T47D (cell line): ENCODE results near the gene PWWP2B.

Experiments
- DNase-seq, 2 experiments: peaks; one replicate each; pipeline versions ENCODE4 v3.0.0 to v3.0.0-alpha.2; 2011 to 2012; ENCODE audit warnings: low read depth in 1 of 2, low spot score in 1 of 2
- JUND ChIP-seq: IDR thresholded peaks from 2 replicates; pipeline ENCODE4 v1.6.1; 2012; ENCODE audit warnings: low read depth
- in situ Hi-C: cut with HindIII; loops from 2 replicates; pipeline ENCODE4 v1.10.0; 2016; ENCODE audit warnings: low sequenced_read_pairs, low pct_unique_long_range_greater_than_20kb

The PWWP2B gene

DNA sequence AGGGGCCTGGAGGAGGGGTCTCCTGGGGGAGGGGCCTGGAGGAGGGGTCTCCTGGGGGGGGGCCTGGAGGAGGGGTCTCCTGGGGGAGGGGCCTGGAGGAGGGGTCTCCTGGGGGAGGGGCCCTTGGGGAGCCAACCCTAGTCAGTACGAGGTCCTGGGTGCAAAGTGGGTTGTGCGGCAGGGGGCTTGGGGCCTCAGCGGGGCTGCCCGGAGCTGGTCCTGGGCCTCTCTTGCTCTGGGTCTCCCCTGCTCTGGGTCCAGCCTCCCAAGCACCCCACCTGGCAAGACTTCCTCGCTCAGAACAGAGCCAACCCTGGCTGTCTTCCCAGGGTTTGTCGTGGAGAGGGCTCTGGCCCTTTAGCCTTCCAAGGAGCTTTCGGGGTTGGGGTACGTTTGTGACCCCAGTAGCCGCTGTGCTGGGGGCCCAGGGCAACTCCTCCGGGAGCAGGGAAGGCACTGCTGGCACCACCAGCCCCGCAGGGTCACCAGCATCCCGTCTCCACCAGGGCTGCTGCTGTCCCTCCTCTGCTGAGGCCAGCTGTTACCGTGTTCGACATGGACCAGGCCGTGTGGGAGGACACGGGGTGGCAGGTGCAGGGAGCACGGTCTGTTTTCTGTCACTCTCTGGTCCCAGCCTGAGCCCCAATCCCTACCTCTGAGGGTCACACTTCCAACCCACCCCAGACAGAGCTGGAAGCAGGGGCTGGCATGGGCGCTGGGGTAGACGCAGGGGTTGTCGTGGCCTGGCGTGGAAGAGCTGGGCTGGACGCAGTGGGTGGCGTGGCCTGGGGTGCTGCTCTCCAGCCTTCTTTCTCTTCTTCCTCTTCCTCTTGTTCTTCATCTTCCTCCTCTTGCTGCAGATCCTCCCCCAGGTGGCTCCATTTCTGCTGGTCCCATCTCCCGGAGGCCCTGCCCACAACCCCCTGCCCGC lies 22.8 kb downstream of the PWWP2B start:
- in situ Hi-C loops: no loop called here
- peak in 1 of 2 experiments; percentile 29 for DNase-seq
- TF ChIP-seq JUND: no peak

DNA sequence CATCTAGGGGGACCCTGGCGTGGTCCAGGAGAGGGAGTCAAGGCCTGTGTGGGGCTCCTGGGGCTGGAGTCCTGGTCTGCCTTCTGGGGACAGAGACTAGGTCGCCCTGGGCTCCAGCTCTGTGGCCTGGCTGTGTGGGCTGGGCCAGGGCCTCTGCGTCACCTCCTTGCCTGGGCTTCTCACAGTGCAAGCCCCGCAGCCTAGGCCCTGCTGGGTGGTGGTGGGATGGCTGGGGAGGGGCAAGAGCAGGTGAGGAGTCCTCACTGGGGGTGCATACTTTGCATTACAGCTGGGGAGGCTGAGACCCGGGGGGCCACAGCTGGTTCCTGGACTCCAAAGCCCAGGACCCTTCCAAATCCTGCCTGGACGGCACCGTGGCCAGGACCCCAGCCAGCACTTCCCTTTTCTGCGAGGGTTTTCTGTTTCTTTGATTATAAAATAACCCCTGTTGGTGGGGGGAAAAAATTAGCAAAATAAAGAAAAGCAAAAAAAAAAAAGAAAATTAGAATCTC lies 23.5 kb downstream of the PWWP2B start:
- DNase-seq: peak in 1 of 2 experiments; percentile 16
- no peak for TF ChIP-seq JUND
- in situ Hi-C loops: no loop called here

DNA sequence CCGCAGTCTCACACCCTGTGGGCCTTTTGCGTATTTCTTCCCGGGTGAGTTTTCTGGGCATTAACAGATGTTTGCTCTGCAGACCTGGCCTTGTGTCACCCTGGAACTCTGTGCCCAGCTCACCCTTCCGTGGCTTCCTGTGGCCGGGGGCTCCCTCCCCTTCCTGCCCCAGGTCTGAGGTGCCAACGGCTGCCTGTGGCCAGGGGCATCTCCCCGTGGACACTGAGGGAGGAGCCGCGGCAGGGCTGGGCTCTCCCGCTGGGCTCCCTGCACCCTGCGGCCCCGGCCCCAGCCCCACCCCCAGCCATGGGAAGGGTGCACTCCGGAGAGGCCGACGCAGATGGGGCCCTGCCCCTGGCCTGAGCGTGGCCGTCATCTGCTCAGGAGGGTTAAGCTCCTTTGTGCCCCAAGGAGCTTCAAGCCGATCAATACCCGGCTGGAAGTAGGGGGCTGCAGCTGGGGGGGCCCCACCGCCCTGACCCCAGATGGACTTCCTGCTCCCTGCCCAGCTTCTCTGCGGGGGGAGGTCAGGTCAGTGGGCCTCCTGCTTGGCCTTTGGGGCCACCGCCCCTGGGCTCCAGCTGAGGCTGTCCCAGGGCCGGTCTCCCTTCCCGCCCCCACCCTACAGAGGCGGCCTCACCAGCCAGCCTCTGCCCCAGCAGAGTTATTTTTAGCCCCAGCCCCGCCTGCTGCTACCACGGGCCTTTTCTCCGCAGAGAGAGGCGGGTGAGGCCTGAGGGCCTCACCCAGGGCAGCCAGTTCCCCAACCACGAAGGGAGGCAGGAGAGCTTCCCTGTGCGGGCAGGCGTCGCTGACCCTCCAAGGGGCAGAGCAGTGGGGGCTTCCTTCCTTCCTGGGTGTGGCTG lies 24.2 kb downstream of the PWWP2B start:
- TF ChIP-seq JUND: no peak
- in situ Hi-C loops: no loop called here
- peak in 1 of 2 experiments; percentile 80 for DNase-seq

DNA sequence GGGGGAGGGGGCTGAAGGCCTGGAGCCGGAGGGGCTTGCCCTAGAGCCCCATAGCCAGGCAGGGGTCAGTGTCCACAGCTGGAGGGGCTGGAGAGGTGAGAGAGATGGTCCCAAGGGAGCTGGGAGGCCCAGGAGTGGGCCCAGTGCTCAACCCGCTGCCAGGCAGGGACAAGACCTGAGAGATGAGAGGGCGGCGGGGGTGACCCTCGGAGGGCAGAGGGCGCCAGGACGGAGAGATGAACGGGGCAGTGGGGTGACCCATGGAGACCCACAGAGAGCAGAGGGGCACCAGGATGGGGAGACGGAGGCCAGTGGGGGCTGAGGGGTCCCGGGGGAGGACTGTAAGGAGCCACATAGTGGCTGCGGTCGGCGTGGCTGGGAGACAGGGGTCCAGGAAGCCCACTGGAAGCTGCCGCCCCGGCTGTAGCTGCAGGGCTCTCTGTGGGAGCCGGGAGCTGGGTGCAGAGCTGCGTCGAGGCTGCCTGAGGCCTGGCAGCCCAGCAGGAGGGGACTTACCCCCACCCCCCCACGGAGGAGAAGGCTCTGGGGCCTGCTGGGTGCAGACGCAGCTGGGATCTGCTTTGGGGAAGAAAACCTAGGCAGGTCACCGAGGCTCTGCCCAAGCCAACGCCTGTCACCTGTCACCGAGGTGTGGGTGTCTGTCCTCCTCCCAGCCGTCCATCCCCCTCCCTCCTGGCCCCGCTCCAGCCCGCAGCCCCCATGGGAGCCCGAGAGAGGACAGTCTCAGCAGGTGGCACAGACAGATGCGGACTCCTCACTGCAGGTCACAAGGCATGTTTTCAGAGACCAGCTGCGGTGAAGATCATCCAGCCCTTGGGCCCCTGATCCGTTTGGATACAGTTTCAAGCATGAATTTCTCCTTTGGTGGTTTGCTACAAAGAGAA lies 25.1 kb downstream of the PWWP2B start:
- no peak for DNase-seq
- TF ChIP-seq JUND: no peak
- in situ Hi-C loops: no loop called here

DNA sequence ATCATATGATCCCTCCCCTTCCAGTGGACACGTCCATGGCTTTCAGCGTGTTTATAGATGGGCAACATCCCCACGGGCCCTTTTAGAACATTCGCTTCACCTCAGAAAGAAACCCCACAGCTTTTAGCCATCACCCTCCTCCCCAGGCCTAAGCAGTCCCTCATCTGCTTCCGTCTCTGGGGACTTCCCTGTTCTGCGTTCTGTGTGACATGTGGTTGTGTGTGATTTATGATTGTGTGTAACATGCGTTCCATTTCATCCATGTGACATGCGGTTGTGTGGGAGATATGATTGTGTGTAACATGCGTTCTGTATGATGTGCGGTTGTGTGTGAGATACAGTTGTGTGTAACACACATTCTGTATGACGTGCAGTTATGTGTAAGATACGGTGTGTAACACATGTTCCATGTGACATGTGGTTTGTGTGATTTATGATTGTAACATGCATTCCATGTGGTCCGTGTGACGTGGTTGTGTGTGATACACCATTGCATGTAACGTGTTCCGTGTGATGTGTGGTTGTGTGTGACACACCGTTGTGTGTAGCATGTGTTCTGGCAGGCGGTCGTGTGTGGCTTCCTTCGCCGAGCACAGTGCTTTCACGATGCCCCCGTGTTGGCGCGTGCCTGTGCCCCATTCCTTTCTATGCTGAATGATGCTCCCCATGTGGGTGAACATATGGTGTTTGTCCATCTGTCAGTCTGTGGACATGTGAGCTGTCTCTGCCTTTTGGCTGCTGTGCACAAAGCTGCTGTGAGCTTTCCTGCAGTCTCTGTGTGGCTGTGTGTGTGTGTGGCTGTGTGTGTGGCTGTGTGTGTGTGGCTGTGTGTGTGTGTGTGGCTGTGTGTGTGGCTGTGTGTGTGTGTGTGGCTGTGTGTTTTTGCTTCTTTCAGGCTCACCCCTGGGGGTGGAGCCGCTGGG lies 26.2 kb downstream of the PWWP2B start:
- in situ Hi-C loops: no loop called here
- no peak for DNase-seq

DNA sequence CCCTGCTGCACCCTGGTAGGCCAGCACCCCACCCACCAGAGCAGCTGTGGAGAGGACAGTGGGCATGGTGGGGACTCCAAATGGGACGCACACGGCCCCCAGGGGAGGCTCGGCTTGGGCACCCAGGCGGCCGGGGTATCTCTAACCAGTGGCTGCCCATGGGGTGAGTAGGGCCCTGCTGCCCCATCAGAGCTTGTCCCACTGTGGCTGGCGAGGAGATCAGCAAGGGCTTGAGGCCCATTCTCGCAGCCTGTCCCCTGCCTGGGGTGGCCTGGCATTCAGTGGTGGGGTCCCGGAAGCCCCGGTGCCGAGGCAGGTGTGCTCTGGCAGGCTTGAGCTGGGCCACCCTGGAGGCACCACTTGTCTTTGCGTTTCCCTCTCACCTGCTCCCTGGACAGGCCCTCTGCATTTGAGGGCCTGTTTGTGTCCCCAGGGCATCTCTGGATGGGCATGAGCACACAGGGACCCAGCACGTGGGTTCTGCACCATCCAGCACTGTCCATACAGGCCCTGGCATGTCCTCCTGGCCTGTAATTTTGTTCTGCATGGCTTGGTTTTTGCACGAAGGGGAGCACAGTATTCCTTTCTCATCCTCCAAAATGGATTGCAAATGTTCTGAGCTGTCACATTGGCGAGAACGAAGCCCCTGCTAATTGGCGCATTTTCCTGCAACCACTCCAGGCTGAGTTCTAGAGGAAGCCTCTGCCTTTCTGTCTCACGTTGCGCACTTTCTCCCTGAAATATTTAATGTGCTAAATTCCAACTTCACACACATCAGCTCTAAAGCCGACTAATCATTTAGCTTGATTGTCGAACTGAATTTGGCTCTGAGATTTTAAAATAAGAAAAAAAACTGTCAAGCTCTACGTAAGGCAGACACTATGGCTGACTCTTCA lies 27.2 kb downstream of the PWWP2B start:
- in situ Hi-C loops: no loop called here
- DNase-seq: no peak
- TF ChIP-seq JUND: no peak

More for the DNA sequence above, 26.2 kb downstream of the PWWP2B start:
- no peak for TF ChIP-seq JUND

DNA sequence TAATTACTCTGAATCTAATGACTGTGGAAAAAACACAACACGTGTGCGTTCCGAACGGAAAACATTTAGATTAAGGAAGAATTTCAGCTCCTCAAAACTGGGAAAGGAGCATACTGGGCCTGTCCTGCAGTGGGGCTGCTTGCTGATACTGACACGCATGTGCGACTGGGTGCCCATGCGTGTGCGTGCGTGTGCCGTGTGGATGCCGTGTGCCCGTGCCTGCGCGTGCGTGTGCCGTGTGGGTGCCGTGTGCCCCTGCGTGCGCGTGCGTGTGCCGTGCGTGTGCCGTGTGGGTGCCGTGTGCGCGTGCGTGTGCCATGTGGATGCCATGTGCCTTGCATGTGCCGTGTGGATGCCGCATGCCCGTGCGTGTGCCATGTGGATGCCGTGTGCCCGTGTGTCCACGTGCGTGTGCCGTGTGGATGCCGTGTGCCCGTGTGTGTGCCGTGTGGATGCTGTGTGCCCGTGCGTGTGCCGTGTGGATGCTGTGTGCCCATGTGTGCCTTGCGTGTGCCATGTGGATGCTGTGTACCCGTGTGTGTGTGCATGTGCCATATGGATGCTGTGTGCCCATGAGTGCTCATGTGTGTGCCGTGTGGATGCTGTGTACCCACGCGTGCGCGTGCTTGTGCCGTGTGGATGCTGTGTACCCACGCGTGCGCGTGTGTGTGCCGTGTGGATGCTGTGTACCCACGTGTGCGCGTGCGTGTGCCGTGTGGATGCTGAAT lies 28.2 kb downstream of the PWWP2B start:
- no peak for DNase-seq
- TF ChIP-seq JUND: no peak
- in situ Hi-C loops: no loop called here

DNA sequence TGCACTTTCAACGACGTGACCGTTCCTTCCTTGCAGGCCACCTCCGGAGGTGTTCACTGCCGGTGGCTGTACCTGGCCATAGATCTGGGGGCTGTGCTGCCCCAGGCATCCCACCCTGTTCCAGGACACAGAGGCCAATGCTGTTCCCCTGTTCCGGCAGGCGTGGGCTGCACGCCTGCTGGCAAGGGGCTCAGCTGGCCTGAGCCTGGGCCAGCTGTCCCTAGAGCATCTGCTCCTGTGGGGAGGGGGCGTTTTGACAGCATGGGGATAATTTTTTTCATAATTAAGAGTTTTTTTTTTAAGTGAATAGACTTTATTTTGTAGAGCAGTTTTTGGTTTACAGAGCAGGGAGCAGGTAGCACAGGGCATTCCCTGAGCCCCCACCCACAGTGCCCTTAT lies 28.8 kb downstream of the PWWP2B start:
- in situ Hi-C loops: no loop called here
- no peak for TF ChIP-seq JUND
- no peak for DNase-seq

DNA sequence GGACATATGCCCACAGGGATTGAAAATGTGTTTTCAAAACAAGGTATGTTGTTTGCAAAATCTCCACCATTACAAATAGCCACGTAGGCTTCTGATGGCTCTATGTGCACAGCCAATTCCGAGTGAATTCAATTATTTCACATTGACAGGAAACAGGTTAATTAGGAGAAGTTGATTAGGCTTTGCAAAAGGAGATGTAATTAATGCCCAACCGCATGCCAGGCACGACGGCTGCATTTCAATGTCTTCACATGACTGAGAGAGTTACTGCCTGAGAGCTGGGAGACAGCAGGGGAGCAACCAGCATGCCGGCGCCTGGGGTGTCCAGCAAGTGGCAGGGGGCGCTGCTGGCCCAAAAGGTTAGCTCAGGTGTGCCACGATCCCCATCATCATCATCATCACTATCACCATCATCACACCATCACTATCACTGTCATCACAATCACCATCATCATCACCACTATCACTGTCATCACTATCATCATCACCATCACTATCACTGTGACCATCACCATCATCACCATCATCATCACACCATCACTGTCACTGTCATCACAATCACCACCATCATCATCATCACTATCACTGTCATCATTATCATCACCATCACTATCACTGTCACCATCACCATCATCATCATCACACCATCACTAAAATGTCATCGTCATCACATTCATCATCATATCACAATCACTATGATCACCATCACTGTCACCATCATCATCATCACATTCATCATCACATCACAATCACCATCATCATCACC lies 30.2 kb downstream of the PWWP2B start:
- no peak for TF ChIP-seq JUND
- in situ Hi-C loops: no loop called here
- DNase-seq: no peak
